Skeletal muscle satellite cell (primary cell): Measurements from ENCODE around the gene SIPA1L3.

Experiments used
- H3K27me3 ChIP-seq: 2 replicates; pipeline ENCODE4 v1.7.0; 2013; ENCODE audit warnings: low read length; ENCODE audit not compliant: control insufficient read depth, insufficient read depth
- H3K36me3 ChIP-seq: 2 replicates; pipeline ENCODE4 v1.7.0; 2013; ENCODE audit warnings: mild to moderate bottlenecking, control low read depth, low read length; ENCODE audit not compliant: insufficient read depth
- H3K4me1 ChIP-seq: 2 replicates; pipeline ENCODE4 v1.7.0; 2013; ENCODE audit warnings: low read length; ENCODE audit not compliant: control insufficient read depth, insufficient read depth
- H3K4me2 ChIP-seq: 2 replicates; pipeline ENCODE4 v1.7.0; 2013; ENCODE audit warnings: mild to moderate bottlenecking, low read length
- H3K4me3 ChIP-seq: 2 replicates; pipeline ENCODE4 v1.7.0; 2013; ENCODE audit warnings: low read length
- H3K9ac ChIP-seq: 2 replicates; pipeline ENCODE4 v1.7.0; 2013; ENCODE audit warnings: mild to moderate bottlenecking, low read depth, low read length, moderate library complexity
- H3K9me3 ChIP-seq: replicated peaks from 2 replicates; pipeline ENCODE4 v1.7.0; 2013; ENCODE audit warnings: mild to moderate bottlenecking, control low read depth, low read length

The SIPA1L3 gene

GRCh38 chr19:37893845-37894575 lies 13.0 kb upstream of the SIPA1L3 start:
- Histone ChIP-seq H3K9me3 (no peaks in the 10 kb centered on the region), H3K36me3 (no peaks in the 10 kb centered on the region), H3K4me2 (no peak overlapping the region), H3K4me3 (no peak overlapping the region), H3K27me3 (peaks cover 52% of the 10 kb centered on the region), H3K9ac (no peak overlapping the region), H3K4me1 (no peaks in the 10 kb centered on the region)

DNA sequence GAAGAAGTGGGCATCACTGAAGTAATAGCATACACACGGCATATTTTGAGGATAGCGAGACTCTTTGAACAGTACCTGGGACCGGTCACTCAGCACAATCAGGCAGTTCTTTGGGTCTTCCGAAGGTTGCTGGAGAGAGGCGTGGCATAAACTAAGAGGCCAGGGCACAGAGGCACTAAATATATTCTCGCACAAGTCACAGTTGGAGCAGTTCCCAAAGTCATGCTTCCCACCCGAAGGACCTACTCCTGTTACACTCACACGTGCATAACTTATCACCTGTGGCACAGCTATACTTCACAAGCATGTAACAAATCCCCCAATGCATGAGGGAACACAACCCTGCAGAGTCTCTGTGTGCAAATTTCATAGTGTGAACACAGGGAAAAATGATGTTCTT lies 10.8 kb upstream of the SIPA1L3 start:
- no peak overlapping the region for H3K4me2 ChIP-seq
- H3K9ac ChIP-seq = no peak overlapping the region
- H3K9me3 ChIP-seq = no peaks in the 10 kb centered on the region
- peaks cover 37% of the 10 kb centered on the region for H3K27me3 ChIP-seq
- H3K4me3 ChIP-seq = no peak overlapping the region
- no peaks in the 10 kb centered on the region for H3K4me1 ChIP-seq
- no peaks in the 10 kb centered on the region for H3K36me3 ChIP-seq

DNA sequence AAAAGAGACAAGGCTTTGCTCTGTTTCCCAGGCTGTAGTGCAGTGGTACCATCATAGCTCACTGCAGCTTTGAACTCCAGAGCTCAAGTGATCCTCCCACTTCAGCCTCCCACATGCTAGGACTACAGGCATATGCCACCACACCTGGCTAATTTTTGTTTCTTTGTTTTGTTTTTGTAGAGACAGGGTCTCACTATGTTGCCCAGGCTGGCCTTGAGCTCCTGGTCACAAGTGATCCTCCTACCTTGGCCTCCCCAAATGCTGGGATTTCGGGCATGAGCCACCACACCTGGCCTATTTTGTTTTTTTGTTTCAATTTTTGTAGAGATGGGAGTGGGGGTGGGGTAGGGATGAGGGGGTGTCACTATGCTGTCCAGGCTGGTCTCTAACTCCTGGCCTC lies 7.6 kb upstream of the SIPA1L3 start:
- Histone ChIP-seq H3K36me3 (no peaks in the 10 kb centered on the region), H3K27me3 (peaks cover 16% of the 10 kb centered on the region), H3K9me3 (no peaks in the 10 kb centered on the region), H3K4me3 (no peak overlapping the region), H3K4me1 (no peaks in the 10 kb centered on the region), H3K9ac (no peak overlapping the region), H3K4me2 (no peak overlapping the region)

DNA sequence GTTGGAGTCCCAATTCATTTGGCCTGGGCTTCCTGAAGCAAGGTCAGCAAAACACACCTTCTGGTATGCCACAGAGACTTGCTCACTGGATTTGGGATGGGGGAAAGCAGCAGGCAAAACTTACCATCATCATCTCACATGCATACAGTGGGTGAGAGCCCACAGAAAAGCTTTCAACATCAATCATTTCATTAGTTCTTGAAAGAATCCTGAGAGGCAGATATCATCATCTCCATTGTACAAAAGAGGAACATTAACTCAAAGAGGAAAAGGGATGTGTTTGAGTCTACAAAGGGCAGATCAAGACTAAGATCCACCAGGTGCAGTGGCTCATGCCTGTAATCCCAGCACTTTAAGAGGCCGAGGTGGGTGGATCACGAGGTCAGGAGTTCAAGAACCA lies 7.0 kb upstream of the SIPA1L3 start:
- Histone ChIP-seq H3K9ac (no peak overlapping the region), H3K4me2 (no peak overlapping the region), H3K4me1 (no peaks in the 10 kb centered on the region), H3K4me3 (no peak overlapping the region), H3K9me3 (no peaks in the 10 kb centered on the region), H3K27me3 (peaks cover 12% of the 10 kb centered on the region), H3K36me3 (no peaks in the 10 kb centered on the region)

- no peak overlapping the region for H3K4me2 ChIP-seq
- H3K4me3 ChIP-seq = no peak overlapping the region
- no peaks in the 10 kb centered on the region for H3K27me3 ChIP-seq
Measured at GRCh38 chr19:37902668-37903067, 4.3 kb upstream of the SIPA1L3 start.

GRCh38 chr19:37903096-37903495 lies 3.9 kb upstream of the SIPA1L3 start:
- peaks cover 7% of the 10 kb centered on the region for H3K4me1 ChIP-seq
- H3K4me2 ChIP-seq = no peak overlapping the region
- no peaks in the 10 kb centered on the region for H3K27me3 ChIP-seq
- no peak overlapping the region for H3K9ac ChIP-seq
- H3K36me3 ChIP-seq = no peaks in the 10 kb centered on the region
- no peak overlapping the region for H3K4me3 ChIP-seq
- H3K9me3 ChIP-seq = no peaks in the 10 kb centered on the region

More at GRCh38 chr19:37902668-37903067, 4.3 kb upstream of the SIPA1L3 start:
- H3K9me3 ChIP-seq = no peaks in the 10 kb centered on the region
- H3K36me3 ChIP-seq = no peaks in the 10 kb centered on the region
- H3K4me1 ChIP-seq = peaks cover 2% of the 10 kb centered on the region
- H3K9ac ChIP-seq = no peak overlapping the region

DNA sequence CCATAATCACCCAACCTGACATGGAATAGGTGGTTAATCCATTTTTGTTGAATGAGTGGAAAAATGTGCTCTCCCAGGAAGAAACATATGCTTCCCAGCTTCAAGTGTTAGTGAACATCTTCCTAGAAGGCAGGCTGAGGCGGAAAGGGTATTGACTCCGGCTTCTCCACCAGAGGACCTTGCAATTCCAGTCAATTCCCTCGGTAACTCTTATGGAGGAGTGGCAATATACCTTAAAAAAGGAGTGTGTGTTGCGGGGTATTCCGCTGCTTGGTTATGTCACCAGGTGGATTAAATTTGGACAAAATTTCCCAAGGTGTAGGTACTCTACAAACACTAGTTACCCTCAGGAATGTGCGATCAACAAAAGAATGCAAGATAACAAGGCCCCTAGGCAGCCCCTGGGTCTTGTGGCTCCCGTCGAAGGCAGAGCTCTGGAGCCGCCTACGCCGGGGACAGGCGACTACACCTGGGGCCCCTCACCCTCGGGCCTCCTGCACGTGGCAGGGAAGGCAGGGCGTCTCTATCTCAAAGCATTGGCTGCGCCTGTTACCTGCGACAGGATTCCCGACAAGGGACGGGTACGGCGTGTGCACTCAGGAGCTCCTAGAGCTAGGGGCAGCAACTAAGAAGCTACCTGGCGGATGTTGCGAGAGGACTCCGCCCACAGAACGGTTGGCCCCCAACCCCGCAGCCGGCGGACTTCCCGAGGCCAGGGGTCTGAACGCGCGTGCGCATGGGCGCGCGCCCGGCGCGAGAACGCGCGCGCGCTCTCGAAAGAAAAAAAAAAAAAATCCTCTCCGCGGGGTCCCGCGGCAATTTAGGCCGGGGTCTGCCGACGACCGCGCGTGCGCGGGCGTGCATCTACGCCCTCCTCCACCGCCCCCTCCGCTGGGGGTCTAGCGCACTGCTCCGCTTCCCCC lies 801 bp upstream of the SIPA1L3 start, which contains the start of gene WDR87:
WDR87 (minus strand) TSS at position 649 of the 923 bp plus-strand sequence. CDS start 8,355 bp downstream, outside the sequence.
- Histone ChIP-seq H3K9ac (peak within 1 kb of the TSS; percentile 91), H3K36me3 (no peaks in the 10 kb centered on the region), H3K9me3 (no peaks in the 10 kb centered on the region), H3K4me2 (peak within 1 kb of the TSS; percentile 91), H3K4me1 (peaks cover 25% of the 10 kb centered on the region), H3K4me3 (peak within 1 kb of the TSS; percentile 90), H3K27me3 (no peaks in the 10 kb centered on the region)

DNA sequence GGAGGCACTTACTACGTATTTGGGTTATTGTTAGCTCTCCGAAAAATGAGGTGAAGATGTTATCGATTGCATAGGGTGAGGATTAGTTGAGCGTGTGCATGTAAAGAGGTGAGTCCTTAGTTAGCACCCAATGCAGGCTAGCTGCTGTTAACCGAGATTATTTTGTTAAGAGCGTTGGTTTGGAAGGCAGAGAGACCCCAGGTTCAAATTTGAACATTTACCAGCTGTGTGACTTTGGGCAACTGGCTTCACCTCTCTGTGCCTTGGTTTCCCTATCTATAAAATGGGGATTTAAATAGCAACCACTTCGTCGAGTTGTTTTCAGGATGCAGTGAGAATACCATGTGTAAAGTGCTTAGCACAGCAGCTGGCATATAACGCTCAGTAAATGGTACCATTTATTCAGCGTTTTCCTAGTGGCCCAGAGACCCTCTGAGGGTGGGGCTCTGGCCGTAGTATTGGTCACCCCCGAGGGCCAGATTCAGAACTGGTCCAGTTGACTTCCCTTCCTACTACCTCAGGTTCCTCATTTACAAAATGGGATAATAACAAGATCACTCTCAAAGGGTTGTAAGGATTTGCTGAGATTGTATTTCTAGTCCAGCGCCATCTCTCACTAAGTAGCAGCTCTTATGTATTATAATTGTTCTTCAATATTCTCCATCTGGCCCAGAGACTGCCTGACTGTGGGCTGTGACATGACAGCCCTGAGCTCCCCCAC lies 887 bp downstream of the SIPA1L3 start:
- H3K4me1 ChIP-seq = peaks cover 25% of the 10 kb centered on the region
- peak overlapping the region; percentile 91 for H3K4me2 ChIP-seq
- H3K9ac ChIP-seq = peak overlapping the region; percentile 91
- peak overlapping the region; percentile 90 for H3K4me3 ChIP-seq
- no peaks in the 10 kb centered on the region for H3K9me3 ChIP-seq
- H3K36me3 ChIP-seq = no peaks in the 10 kb centered on the region
- H3K27me3 ChIP-seq = no peaks in the 10 kb centered on the region

DNA sequence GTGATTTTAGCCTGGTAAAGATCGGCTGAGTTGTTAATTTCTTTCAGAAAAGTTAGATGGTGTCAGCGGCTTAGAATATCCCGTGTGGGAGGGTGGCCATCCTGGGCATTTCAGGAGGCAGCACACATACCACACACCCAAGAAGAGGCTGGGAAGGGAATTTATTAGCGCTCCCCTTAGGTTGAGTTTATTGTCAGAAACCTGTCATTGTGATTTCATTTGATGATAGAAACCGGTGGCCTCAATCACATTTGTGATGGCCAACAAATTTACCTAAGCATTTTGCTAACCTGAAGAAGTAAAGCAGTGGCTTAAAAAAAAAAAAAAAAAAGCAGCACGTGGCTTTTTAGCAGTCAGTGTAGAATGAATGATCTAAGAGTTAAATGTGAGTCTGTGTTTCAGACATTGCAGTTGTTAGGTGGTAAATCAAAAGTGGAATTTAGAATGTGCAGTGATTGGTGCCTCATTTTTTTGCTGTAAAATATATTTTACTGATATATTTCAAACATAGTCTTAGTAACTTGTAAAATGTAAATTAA lies 2.7 kb downstream of the SIPA1L3 start:
- Histone ChIP-seq H3K9me3 (no peaks in the 10 kb centered on the region), H3K4me1 (peaks cover 25% of the 10 kb centered on the region), H3K9ac (peak overlapping the region; percentile 36), H3K4me2 (peak overlapping the region; percentile 91), H3K4me3 (peak overlapping the region; percentile 53), H3K36me3 (no peaks in the 10 kb centered on the region), H3K27me3 (no peaks in the 10 kb centered on the region)

DNA sequence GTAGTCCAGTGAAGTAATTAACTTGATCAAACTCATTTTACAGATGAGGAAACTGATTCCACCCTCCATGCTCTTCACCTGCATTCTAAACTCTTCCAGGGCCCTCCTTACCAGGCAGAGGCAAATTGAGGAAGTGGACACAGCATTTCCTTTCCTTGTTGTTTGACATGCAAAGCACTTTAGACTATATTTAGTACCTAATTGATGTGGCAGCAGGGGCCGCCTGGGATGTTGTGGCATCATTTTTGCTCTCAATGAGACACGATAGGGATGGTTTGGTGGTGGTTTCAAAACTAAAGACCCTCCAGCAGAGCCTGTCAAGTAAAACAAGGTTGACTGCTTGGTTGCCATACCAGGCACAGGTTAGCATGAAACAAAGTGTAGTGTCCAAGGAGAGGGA lies 7.9 kb downstream of the SIPA1L3 start:
- Histone ChIP-seq H3K9ac (no peak overlapping the region), H3K4me2 (no peak overlapping the region), H3K9me3 (no peaks in the 10 kb centered on the region), H3K4me3 (no peak overlapping the region), H3K27me3 (no peaks in the 10 kb centered on the region), H3K4me1 (no peaks in the 10 kb centered on the region), H3K36me3 (no peaks in the 10 kb centered on the region)
